ENCODE data around the gene PITX1. TPM values are rescaled to one million over a fixed set of nuclear protein-coding genes. Genes with fewer than 3 reads are reported as not detected.
"Not testable (repeated sequence)": the region's sequence is repeated elsewhere in the genome, so short reads cannot be mapped to it uniquely, and the experiment has no call there.

The PITX1 gene
- total RNA-seq, 1 donor from 2014 or later: not detected

GRCh38 chr5:134997015-134997414, 37.0 kb downstream of the PITX1 start:
- no peaks in the 10 kb centered on the region for H3K4me1 ChIP-seq
- H3K36me3 ChIP-seq: no peaks in the 10 kb centered on the region
- TF ChIP-seq CTCF (IDR thresholded peaks at IDR 0.05): no peak
- H3K27ac ChIP-seq: no peak overlapping the region
- intact Hi-C loops (cut with DNase I): no loop called here
- DNase-seq (no peak), ATAC-seq (peak; percentile 41)
- H3K9me3 ChIP-seq: no peaks in the 10 kb centered on the region
- H3K4me3 ChIP-seq: no peak overlapping the region
- no peaks in the 10 kb centered on the region for H3K27me3 ChIP-seq

- DNase-seq: no peak
- Histone ChIP-seq H3K27me3 (no peaks in the 10 kb centered on the region), H3K4me1 (no peaks in the 10 kb centered on the region), H3K4me3 (no peak overlapping the region), H3K9me3 (no peaks in the 10 kb centered on the region), H3K27ac (no peak overlapping the region), H3K36me3 (no peaks in the 10 kb centered on the region)
- intact Hi-C loops (cut with DNase I): no loop called here
- no peak for TF ChIP-seq CTCF (IDR thresholded peaks at IDR 0.05)
- peak; percentile 25 for ATAC-seq
Observed at GRCh38 chr5:134995850-134996402, 38.1 kb downstream of the PITX1 start.

GRCh38 chr5:134994560-134995156, 39.4 kb downstream of the PITX1 start:
- DNase-seq (no peak), ATAC-seq (no peak)
- no peaks in the 10 kb centered on the region for H3K9me3 ChIP-seq
- no peak overlapping the region for H3K4me3 ChIP-seq
- H3K36me3 ChIP-seq: no peaks in the 10 kb centered on the region
- no peak overlapping the region for H3K27ac ChIP-seq
- intact Hi-C loops (cut with DNase I): no loop called here
- TF ChIP-seq CTCF (IDR thresholded peaks at IDR 0.05): no peak
- no peaks in the 10 kb centered on the region for H3K27me3 ChIP-seq
- H3K4me1 ChIP-seq: no peaks in the 10 kb centered on the region

GRCh38 chr5:134993161-134993560, 40.9 kb downstream of the PITX1 start:
- no peak for DNase-seq
- no peaks in the 10 kb centered on the region for H3K27me3 ChIP-seq
- H3K9me3 ChIP-seq: no peaks in the 10 kb centered on the region
- no peak overlapping the region for H3K27ac ChIP-seq
- ATAC-seq: no peak
- intact Hi-C loops (cut with DNase I): no loop called here
- no peak for TF ChIP-seq CTCF (IDR thresholded peaks at IDR 0.05)
- H3K4me3 ChIP-seq: no peak overlapping the region
- no peaks in the 10 kb centered on the region for H3K4me1 ChIP-seq
- no peaks in the 10 kb centered on the region for H3K36me3 ChIP-seq

GRCh38 chr5:134992148-134992547, 41.9 kb downstream of the PITX1 start:
- Histone ChIP-seq H3K27ac (no peak overlapping the region), H3K36me3 (no peaks in the 10 kb centered on the region), H3K4me3 (no peak overlapping the region), H3K4me1 (no peaks in the 10 kb centered on the region), H3K9me3 (no peaks in the 10 kb centered on the region), H3K27me3 (no peaks in the 10 kb centered on the region)
- DNase-seq: no peak
- ATAC-seq: no peak
- intact Hi-C loops (cut with DNase I): no loop called here
- no peak for TF ChIP-seq CTCF (IDR thresholded peaks at IDR 0.05)

- ATAC-seq; H3K36me3 ChIP-seq; H3K4me1 ChIP-seq; intact Hi-C loops (cut with DNase I); H3K27ac ChIP-seq; H3K9me3 ChIP-seq; DNase-seq; H3K4me3 ChIP-seq; H3K27me3 ChIP-seq: not testable (repeated sequence)
Observed at GRCh38 chr5:134990183-134990582, 43.8 kb downstream of the PITX1 start.

Measured in upper lobe of right lung (tissue), 1 donor.